ENCODE results near the gene S100A3. TPM values are rescaled to one million over a fixed set of nuclear protein-coding genes. Genes with fewer than 3 reads are reported as not detected.

S100A3 gene, protein sequence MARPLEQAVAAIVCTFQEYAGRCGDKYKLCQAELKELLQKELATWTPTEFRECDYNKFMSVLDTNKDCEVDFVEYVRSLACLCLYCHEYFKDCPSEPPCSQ
- total RNA-seq (not detected), polyA plus RNA-seq (not detected)

DNA sequence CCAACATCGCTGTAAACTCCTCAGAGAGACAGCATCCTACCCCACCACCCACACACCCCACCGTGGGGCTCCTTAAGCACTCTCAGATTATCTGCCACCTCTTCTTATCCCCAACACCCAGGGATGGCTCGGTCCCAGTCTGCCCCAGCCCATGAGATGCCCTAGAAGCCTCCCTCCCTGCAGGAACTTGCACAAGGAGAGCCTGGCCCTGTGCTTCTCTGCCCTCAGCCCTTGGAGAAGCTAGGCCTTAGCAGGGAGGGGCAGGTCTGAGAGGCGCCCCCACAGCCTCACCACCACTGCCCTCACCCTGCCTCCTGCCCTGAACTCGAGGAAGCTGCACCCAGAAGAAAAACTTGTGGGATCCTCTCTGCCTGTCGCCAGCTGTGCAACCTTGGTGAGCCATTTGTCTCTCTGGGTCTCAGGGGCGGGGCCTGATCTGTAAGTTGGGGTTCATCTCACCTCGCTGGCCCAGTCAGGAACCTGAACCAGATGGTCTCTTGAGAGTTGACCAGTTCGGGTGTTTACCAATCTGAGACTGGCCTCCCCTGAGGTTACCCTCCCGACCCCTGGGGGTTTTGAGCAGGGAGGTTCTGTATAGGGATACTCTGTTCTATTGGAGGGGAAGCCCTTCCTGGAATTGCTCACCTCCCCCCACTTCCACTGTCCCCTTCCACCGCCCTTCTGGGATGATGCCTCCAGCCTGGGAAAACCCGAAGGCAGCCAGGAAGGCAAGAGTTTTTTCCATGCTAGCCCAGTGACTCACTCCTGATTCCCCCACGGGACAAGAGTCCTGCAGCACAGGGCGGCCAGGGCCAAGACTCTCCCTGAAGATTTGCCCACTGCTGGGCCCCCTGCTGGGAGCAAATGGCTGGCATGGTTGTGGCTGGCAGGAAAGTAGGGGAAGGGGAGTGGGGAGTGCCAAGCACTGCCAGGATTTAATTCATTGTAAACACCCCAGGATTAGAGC is at the start of gene S100A3:
Gene S100A3, minus strand, starts transcription at position 537 of the 967 bp plus-strand sequence. CDS start 773 bp downstream, outside the sequence.
- Histone ChIP-seq H3K9ac (ENCODE audit: low read depth in 1 of 2, low read length in 2 of 2) (no peak within 1 kb of the TSS), H3K4me3 (ENCODE audit: low read depth in 1 of 3, low read length in 3 of 3) (no peak within 1 kb of the TSS), H3K27me3 (ENCODE audit: control insufficient read depth in 4 of 4, insufficient read depth in 4 of 4, low read length in 3 of 4) (no peaks in the 10 kb centered on the region), H3K4me1 (ENCODE audit: control insufficient read depth in 4 of 4, insufficient read depth in 4 of 4, low read length in 3 of 4) (no peaks in the 10 kb centered on the region), H3K36me3 (ENCODE audit: control insufficient read depth in 4 of 4, insufficient read depth in 3 of 4, low read depth in 1 of 4, low read length in 3 of 4) (no peaks in the 10 kb centered on the region), H3K27ac (ENCODE audit: low read depth in 1 of 2, low read length in 2 of 2) (no peak within 1 kb of the TSS), H3K9me3 (ENCODE audit: control insufficient read depth in 4 of 4, low read length in 3 of 4) (no peaks in the 10 kb centered on the region)
- WGBS, result 76% methylated on average over 14 of the region's 14 CpGs
- no peak for DNase-seq (ENCODE audit: low spot score)
- TF ChIP-seq RXRA (IDR thresholded peaks at IDR 0.05), result no peak
- TF ChIP-seq EGR1 (IDR thresholded peaks at IDR 0.05; ENCODE audit: low read depth in 2 of 2), result no peak
- TF ChIP-seq NR2F2 (IDR thresholded peaks at IDR 0.05), result no peak
- no peak for TF ChIP-seq YY1 (IDR thresholded peaks at IDR 0.05)
- TF ChIP-seq TAF1 (conservative IDR thresholded peaks at IDR 0.05), result no peak
- TF ChIP-seq RAD21 (IDR thresholded peaks at IDR 0.05), result no peak
- TF ChIP-seq, protein P1, sequence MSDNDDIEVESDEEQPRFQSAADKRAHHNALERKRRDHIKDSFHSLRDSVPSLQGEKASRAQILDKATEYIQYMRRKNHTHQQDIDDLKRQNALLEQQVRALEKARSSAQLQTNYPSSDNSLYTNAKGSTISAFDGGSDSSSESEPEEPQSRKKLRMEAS (IDR thresholded peaks at IDR 0.05), result no peak
- TF ChIP-seq, protein P2, sequence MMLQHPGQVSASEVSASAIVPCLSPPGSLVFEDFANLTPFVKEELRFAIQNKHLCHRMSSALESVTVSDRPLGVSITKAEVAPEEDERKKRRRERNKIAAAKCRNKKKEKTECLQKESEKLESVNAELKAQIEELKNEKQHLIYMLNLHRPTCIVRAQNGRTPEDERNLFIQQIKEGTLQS (IDR thresholded peaks at IDR 0.05), result no peak

DNA sequence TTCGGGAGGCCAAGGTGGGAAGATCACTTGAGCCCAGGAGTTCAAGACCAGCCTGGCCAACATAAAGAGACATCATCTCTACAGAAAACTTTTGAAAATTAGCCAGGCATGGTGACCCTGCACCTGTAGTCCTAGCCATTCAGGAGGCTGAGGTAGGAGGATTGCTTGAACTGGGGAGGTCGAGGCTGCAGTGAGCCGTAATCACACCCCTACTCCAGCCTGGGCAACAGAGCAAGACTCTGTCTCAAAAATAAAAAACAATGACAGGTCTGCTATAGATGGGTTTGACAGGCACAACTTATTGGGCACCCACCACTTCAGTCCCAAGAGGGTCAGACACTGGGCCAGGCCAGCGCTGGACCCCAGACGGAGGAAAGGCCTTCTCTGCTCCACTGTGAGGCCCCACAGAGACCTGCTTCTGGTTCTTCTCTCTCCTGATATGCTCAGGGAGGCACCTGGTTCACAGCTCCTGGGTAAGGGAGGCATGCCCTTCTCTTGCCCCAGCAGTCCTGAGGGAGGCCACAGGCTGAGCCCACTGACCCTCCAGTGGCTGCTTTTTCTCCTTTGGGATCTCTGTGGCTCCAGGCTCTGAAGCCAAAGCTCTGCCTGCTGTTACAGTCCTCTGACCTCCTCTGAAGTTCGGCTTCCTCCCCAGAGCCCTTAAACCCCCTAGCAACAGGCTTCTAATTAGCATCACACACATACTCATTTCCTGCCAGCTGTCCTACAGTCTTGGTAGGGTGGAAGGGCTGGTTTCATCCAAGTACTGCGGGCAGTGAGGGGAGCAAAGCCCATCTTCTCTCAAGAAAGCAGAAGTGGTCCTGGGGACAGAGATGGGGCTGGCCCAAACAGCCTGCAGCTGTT is 49.5 kb upstream of the S100A3 start:
- no peaks in the 10 kb centered on the region for H3K36me3 ChIP-seq (ENCODE audit: control insufficient read depth in 4 of 4, insufficient read depth in 3 of 4, low read depth in 1 of 4, low read length in 3 of 4)
- WGBS, result 87% methylated on average over 7 of the region's 7 CpGs
- no peak overlapping the region for H3K27ac ChIP-seq (ENCODE audit: low read depth in 1 of 2, low read length in 2 of 2)
- H3K27me3 ChIP-seq (ENCODE audit: control insufficient read depth in 4 of 4, insufficient read depth in 4 of 4, low read length in 3 of 4), result no peaks in the 10 kb centered on the region
- H3K9me3 ChIP-seq (ENCODE audit: control insufficient read depth in 4 of 4, low read length in 3 of 4), result no peaks in the 10 kb centered on the region
- DNase-seq (ENCODE audit: low spot score), result no peak
- H3K4me1 ChIP-seq (ENCODE audit: control insufficient read depth in 4 of 4, insufficient read depth in 4 of 4, low read length in 3 of 4), result no peaks in the 10 kb centered on the region
- H3K4me3 ChIP-seq (ENCODE audit: low read depth in 1 of 3, low read length in 3 of 3), result no peak overlapping the region
- TF ChIP-seq, protein P2 (IDR thresholded peaks at IDR 0.05), result no peak
- TF ChIP-seq JUND (IDR thresholded peaks at IDR 0.05) (no peak), EGR1 (IDR thresholded peaks at IDR 0.05; ENCODE audit: low read depth in 2 of 2) (no peak), GABPA (IDR thresholded peaks at IDR 0.05 in 1 of 2, conservative IDR thresholded peaks at IDR 0.05 in 1 of 2) (no peak)
- TF ChIP-seq, protein P3, sequence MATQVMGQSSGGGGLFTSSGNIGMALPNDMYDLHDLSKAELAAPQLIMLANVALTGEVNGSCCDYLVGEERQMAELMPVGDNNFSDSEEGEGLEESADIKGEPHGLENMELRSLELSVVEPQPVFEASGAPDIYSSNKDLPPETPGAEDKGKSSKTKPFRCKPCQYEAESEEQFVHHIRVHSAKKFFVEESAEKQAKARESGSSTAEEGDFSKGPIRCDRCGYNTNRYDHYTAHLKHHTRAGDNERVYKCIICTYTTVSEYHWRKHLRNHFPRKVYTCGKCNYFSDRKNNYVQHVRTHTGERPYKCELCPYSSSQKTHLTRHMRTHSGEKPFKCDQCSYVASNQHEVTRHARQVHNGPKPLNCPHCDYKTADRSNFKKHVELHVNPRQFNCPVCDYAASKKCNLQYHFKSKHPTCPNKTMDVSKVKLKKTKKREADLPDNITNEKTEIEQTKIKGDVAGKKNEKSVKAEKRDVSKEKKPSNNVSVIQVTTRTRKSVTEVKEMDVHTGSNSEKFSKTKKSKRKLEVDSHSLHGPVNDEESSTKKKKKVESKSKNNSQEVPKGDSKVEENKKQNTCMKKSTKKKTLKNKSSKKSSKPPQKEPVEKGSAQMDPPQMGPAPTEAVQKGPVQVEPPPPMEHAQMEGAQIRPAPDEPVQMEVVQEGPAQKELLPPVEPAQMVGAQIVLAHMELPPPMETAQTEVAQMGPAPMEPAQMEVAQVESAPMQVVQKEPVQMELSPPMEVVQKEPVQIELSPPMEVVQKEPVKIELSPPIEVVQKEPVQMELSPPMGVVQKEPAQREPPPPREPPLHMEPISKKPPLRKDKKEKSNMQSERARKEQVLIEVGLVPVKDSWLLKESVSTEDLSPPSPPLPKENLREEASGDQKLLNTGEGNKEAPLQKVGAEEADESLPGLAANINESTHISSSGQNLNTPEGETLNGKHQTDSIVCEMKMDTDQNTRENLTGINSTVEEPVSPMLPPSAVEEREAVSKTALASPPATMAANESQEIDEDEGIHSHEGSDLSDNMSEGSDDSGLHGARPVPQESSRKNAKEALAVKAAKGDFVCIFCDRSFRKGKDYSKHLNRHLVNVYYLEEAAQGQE (IDR thresholded peaks at IDR 0.05), result no peak
- no peak overlapping the region for H3K9ac ChIP-seq (ENCODE audit: low read depth in 1 of 2, low read length in 2 of 2)
